Stimulated activated CD4-positive, alpha-beta T cell treated with anti-CD3 and anti-CD28 coated beads, Interleukin-12 subunit alpha, Interleukin-12 subunit beta, amount 100 ng/mL, for 24 hours (primary cell): ENCODE measurements around the gene PDHX.

ENCODE experiments used
- DNase-seq, 2 experiments: peaks; one replicate each; pipeline ENCODE4 v3.0.0-alpha.2; 2020; ENCODE audit warnings: low read depth in 2 of 2

The PDHX gene

DNA sequence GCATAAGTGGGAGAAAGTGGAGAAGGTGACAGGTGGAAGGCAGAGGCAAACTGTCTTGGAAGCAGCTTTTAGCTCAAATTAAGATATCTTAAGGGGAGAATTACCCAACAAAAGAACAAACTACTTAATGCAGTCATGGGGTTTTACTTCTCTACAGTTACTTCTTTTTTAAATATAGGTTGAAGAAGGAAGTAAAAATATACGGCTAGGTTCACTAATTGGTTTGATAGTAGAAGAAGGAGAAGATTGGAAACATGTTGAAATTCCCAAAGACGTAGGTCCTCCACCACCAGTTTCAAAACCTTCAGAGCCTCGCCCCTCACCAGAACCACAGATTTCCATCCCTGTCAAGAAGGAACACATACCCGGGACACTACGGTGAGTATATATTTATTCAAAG, 40.8 kb downstream of the PDHX start:
- DNase-seq, result no peak

DNA sequence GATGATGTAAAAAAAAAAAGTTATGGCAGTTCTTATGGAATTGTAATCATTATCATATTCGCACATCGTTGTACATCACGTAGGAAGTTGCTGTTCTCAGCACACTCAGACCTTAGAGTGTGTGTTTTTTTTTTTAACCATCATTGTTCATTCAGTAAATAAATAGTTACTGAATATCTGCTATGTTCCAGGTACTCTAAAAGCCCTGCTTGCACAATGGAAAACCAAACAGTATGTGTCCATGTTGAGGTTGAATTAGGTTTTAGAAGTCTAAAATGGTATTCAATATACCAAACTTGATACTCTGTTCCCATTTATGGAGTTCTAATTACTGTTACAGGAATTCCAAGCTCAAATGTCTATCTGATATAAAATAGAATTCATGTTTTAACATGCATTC, 41.2 kb downstream of the PDHX start:
- no peak for DNase-seq

DNA sequence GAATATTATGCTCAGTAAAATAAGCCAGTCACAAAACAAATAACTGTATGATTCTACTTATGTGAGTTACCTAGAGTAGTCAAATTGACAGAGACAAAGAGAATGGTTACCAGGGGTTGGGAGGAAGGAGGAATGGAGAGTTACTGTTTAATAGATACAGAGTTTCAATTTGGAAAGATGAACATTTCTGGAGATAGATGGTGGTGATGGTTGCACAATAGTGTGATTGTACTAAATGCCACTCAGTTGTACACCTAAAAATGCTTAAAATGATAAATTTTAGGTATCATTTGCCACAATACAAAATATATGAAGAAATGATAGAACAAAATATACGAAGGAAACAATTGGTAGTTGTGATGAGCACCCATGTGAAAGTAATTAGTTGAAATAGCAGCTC, 43.4 kb downstream of the PDHX start:
- no peak for DNase-seq

DNA sequence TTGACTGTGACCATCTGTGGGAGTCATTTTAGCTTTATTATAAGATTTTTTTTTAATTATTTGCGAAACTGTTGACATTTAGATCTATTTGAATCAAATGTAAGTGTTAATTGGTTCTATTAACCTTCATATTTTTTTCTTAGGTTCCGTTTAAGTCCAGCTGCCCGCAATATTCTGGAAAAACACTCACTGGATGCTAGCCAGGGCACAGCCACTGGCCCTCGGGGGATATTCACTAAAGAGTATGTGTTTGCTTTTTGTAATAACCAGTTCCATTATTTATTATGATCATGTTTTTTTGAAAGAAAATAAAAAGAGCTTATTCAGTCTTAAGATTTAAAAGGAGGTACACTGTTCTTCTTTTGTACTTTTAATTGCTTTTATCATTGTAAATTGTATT, 43.9 kb downstream of the PDHX start:
- no peak for DNase-seq

DNA sequence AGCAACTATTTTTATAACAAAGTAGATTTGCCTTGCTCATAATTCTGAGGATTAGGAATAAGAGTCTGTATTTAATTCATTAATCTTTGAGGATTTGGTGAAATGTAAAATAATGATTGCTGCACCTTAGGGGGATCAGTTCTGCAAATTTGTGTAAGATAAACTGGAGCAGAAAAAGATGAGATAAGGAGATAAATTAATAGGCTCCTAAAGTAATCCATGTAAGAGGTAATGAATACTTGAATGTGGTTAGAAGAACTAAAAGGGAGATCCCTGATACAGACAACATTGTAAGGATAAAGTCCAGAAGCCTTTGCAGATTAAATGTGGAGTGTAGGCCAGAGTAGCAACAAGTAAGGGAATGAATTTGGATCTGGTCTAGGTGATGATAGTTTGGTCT, 45.6 kb downstream of the PDHX start:
- no peak for DNase-seq

DNA sequence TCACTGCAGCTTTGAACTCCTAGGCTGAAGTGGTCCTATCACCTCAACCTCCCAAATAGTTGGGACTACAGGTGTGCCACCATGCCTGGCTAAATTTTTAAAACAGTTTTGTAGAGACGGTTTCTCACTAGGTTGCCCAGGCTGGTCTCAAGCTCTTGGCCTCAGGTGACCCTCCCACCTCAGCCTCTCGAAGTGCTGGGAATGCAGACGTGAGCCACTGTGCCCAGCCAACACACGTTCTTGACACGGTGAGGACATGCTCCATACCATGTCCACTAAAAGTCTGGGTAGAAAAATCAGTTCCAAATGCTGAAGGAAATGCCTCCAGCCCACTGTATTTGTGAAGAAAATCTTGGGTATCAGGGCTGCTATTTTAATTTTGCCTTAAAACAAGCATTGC, 46.9 kb downstream of the PDHX start:
- no peak for DNase-seq

DNA sequence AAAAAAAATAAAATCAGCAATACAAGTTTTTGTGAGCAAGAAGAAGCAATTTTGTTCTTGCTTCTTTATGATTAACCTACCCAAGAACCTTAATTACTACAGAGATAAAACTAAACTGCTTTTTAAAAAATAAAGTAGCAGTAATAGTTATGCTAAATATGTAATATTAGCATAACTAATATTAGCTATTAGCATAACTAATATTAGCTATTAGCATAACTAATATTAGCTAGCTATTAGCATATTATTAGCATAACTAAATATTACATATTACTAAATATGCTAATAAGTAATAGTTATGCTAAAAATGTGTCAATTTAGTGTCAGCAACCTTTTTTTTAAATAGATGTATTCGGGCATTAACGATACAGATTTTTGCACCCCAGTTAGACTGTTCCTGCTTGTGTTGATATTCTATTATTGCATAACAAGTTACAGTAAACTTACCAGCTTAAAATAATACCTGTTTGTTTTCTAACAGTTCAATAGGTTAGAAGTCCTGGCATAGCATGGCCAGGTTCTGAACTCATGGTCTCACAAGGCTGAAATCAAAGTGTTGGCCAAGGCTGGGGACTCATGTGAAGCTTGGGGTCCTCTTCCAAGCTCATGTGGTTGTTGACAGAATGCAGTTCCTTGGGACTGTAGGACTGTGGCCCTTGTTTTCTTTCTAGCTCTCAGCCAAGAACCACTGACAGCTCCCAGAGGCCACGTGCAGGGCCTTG, 48.4 kb downstream of the PDHX start:
- DNase-seq, result no peak

DNA sequence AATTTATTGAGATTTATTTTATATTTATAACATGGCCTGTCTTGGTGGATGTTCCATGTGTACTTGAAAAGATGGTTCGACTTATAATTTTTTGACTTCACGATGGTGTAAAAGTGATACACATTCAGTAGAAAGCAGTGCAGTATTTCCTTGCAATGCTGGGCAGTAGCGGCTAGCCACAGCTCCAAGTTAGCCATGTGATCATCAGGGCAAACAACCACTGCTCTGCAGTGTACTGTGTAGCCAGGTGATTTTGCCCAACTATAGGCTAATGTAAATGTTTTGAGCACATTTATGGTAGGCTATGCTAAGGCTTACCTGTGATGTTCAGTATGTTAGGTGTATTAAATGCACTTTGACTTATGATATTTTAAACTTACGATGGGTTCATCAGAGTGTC, 52.4 kb downstream of the PDHX start:
- DNase-seq, result no peak

DNA sequence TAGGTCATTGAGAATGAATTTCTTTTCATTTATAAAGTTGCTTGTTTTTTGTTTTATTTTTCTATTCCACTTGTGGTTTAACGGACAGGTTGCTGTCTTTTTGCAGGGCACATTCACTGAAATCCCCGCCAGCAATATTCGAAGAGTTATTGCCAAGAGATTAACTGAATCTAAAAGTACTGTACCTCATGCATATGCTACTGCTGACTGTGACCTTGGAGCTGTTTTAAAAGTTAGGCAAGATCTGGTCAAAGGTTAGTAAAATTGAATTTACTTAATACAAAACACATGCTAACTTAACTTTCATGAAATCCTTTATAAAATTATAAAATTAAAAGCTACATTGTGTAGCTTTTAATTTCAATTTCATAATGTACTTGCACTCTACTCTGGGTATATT, 53.6 kb downstream of the PDHX start:
- DNase-seq, result no peak

DNA sequence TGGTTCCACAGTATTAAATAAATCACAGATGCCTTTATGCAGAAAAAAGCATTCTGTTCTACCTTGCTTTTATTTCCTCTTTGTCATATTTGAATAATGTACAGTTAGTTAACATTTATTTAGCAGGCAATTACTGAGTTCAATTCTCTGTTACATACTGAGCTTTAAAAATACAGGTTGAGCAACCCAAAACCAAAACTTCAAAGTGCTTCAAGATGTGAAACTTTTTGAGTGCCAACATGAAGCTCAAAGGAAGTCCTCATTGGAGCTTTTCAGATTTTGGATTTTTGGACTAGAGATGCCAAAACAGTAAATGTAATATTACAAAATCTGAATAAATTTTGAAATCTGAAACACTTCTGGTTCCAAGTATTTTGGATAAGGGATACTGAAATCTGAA, 54.1 kb downstream of the PDHX start:
- DNase-seq, result no peak

DNA sequence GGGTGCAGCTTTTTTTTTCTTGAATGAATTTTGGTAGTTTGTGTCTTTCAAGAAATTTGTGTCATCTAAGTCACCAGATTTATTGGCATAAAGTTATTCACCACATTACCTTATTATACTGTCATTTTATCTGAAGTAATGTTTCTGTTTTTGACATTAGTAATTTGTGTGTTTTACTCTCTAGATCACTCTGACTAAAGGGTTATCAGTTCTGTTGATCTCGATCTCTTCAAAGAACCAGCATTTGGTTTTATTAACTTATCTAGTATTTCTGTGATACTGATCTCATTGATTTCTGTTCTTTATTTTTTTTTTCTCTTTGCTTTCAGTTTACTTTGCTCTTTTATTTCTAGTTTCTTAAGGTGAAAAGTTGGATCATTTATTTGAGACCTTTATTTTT, 55.5 kb downstream of the PDHX start:
- DNase-seq, result no peak

DNA sequence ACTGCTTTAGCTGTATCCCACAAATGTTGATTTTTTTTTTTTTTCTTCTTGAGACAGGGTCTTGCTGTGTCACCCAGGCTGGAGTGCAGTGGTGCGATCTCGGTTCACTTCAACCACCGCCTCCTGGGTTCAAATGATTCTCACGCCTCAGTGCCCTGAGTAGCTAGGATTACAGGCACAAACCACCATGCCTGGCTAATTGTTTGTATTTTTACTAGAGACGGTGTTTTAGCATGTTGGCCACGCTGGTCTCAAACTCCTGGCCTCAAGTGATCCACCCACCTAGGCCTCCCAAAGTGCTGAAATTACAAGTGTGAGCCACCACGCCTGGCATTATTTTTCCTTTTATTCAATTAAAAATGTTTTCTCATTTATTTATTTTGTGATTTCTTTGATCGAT, 55.9 kb downstream of the PDHX start:
- DNase-seq, result no peak

DNA sequence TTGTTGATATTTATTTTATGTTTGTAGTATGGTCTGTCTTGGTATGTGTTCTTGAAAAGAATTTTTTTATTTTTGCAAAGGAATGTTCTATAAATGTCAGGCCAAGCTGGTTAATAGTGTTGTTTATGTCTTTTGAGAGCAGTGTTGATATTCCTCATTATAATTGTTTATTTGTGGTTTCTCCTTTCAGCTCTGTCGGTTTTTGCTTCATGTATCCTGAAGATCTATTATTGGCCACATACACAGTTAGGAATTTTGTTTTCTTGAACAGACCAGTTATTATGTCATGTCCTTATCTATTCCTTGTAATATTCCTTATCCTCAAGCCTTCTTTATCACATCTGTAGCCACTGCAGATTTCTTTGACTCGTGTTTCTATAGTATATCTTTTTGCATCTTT, 56.5 kb downstream of the PDHX start:
- DNase-seq, result no peak

DNA sequence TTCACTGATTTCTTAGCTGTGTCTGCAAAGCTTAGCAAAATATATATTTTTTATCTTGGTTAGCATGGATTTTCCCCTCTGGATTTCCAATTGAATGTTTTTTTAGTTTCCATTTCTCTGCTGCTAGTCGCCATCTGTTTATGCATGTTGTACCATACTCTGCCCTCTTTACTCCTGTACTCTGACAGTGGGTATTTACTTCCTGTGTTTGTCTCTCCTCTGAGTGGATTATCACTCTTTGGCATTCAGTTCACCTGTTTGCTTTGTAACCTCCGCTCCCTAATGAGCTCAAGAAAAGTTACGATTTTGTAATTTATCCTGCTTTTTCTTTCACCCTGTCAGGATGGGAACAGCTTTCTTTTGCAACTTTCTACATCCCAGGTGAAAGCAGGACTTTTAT, 59.1 kb downstream of the PDHX start:
- DNase-seq, result no peak

DNA sequence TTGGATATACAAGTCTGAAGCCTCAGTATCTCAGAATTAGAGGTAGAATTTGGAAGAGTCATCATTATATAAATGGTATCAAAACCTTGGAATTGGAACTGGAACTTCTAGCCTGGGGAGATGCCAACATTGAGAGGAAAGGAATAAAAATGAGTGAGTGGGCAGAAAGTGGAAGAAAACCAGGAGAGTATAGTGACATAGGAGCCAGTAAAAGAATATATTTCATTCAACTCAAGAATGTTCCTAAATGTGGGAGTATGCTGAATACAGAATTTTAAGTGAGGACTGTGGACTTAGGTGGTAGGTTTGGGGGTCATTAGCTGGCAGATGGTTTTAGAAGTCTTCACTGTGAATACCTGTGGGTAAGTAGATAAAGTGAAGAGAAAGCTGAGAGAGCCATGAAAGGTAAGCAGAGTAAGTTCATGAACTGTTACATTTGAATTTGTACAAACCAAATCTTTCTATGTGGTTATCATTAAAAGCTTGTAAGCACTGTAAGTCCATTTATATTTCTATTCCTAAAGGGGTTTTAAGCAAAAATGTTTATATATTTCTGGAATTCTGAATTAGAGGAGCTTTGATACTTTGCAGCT, 60.2 kb downstream of the PDHX start:
- no peak for DNase-seq

DNA sequence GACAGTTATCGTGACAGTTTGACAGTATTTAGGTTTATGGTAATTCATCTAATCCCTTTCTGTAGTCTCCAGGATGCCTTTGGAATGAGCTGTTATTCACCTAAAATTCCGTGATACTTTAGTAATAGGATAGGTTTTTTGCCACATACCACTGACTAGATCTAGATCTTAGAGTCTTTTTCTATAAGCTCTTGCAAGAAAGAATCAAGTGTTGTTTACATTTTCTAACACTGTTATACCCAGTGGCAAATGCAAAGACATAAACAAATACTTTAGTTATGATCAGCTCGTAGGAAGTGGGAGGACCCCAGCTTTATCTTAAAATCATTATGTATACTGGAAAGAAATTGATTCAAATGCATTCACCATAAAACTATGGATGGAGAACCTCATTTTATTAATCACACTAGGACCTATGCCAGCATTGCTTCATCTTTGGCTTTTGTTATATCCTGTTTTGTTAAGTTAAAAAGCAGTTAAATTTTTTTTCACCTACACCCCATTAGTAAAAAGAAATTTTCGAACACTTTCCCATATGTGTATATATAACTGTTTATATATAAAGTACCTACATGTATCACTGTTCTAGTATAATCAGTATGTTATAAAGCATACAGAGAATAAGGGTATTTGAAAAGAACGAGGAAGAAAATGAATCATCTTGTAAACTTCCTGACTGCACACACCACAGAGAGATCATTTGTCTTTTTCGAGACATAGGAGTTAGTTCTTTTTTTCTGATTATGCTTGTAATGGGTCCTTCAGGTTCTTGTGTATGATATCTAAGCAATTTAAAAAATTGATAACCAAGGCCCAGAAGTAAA, 60.9 kb downstream of the PDHX start:
- DNase-seq, result no peak

DNA sequence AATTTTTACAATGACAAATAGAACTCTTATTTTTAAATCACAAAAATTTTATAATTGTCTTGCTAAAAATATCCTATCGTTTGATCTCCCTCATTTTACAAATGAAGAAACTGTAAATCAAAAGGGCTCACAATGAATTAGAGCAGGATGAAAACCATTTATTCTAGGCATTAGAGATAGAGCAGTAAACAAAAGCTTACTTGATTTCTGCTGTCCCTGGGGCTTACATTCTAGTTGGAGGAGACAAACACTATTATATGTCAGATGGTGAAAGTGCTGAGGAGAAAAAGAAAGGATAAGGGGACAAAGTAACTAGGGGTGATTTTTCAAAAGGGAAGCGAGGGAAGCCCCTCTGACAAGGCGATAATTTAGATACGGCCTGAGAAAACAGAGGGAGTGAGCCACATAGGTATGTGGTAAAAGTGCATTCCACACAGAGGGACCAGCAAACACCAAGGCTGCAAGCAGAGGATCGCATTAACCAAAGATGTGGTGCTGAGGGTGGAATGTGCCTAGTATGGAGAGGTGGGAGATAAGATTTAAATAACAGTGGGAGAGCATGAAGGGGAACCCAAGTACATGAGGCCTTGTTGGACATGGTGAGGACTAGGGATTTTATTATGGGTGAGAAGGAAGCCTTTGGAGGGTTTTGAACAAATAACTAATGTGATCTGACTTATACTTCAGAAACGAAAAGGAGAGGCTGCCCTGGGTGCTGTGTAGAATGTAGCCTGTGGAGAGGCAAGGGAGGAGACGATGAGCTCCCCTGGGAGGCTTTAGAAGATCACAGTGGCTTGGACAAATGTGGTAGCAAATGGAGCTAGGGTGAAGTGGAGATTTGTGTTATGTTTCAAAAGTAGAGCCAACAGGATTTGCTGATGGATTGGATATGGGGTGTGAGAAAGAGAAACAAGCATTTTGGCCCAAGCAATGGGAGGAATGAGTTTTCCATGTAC, 62.1 kb downstream of the PDHX start:
- DNase-seq, result no peak

DNA sequence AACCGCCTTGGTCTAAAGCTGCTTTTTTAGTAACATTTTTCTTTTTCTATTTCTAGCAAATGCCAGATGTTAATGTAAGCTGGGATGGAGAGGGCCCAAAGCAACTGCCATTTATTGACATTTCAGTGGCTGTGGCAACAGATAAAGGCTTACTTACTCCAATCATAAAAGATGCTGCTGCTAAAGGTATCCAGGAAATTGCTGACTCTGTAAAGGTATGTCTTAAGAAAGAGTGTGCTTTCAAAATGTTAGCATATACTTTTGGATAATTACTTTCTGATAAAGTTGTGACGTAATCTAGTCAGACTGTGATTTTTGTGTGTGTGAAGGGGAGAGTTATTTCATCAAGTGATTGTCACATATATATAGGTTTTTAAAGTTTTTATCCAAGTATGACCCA, 68.1 kb downstream of the PDHX start:
- DNase-seq, result no peak

DNA sequence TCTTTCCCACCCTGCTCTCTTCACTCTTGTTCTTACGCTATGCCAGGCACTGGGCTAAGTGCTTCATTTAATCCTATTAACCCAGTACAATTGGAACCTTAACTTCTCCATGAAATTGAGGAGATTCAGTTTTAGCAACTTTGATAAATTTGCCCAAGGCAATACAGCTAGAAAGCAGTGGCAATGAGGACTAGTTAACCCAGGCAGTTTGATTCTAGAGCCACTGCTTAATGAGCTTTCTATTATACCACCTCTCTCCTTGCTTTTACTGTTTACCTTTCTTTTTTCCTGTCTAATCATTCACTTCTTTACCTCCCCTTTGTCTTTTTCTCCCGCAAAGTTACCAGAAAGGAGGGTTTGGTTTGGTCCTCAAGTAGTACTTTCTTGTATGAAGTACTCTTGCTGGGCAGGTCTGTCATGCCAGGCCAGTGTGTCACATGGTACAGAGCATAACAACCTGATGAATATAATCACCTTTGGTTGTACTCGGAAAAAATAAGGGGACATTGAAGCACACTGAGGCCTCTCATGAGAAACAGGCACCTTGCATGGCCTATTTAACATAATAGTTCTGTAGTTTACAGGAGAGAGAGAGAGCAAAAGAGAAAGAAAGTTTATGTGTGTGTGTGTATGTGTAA, 70.6 kb downstream of the PDHX start:
- DNase-seq, result no peak

DNA sequence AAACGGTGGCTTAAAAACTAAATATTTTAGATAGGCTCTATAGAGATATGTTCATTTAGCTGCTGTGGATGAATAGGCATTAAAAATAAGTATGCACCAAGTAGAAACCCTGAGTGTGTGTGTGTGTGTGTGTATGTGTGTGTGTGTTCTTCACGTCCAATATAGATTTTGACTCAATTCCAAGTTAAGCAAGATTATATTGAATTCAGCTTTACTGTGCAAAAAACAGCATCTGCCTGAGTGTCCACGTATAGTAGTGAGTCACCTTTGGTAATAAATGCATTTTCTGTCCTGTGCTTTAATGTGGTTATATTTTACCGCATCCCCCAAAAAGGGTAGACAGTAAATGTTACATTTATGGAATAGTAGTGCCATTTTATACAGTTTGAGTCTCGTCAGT, 71.2 kb downstream of the PDHX start:
- DNase-seq, result no peak
